GM23338 (cell line): ENCODE results near the gene CCDC177. TPM values are rescaled to one million over a fixed set of nuclear protein-coding genes. Genes with fewer than 3 reads are reported as not detected.

Experiments
- ATAC-seq: fragments of 200-7000 bp; cut with Tn5 transposase; 3 replicates; pipeline ENCODE4 v1.9.1; 2020
- DNase-seq: peaks from one replicate; pipeline ENCODE4 v3.0.0-alpha.2; 2015; ENCODE audit warnings: low spot score
- H2AFZ ChIP-seq: fragments of 200-600 bp; sonication (generic); 2 replicates; pipeline ENCODE4 v1.8.0; 2016; ENCODE audit warnings: antibody characterized with exemption, mild to moderate bottlenecking, moderate library complexity
- H3F3A ChIP-seq: fragments of 200-600 bp; sonication (generic); replicated peaks from 2 replicates; pipeline ENCODE4 v1.8.0; 2017; ENCODE audit warnings: antibody characterized with exemption, mixed run types, low read depth
- H3K27ac ChIP-seq: fragments of 200-600 bp; sonication (generic); 2 replicates; pipeline ENCODE4 v1.6.1; 2016; ENCODE audit warnings: low read depth
- H3K27me3 ChIP-seq: fragments of 200-600 bp; sonication (generic); 2 replicates; pipeline ENCODE4 v1.8.0; 2016; ENCODE audit warnings: mild to moderate bottlenecking, mixed run types, moderate library complexity; ENCODE audit not compliant: insufficient read depth
- H3K36me3 ChIP-seq: fragments of 200-600 bp; sonication (generic); 2 replicates; pipeline ENCODE4 v1.8.0; 2016; ENCODE audit warnings: mild to moderate bottlenecking; ENCODE audit not compliant: insufficient read depth
- H3K4me1 ChIP-seq: fragments of 200-600 bp; sonication (generic); 2 replicates; pipeline ENCODE4 v1.8.0; 2016; ENCODE audit warnings: mild to moderate bottlenecking, moderate library complexity; ENCODE audit not compliant: insufficient read depth
- H3K4me2 ChIP-seq: fragments of 200-600 bp; sonication (generic); 2 replicates; pipeline ENCODE4 v1.7.1; 2017; ENCODE audit warnings: mixed run types
- H3K4me3 ChIP-seq: fragments of 200-600 bp; sonication (generic); 2 replicates; pipeline ENCODE4 v1.6.1; 2016; ENCODE audit warnings: mixed run types
- H3K79me2 ChIP-seq: fragments of 200-600 bp; sonication (generic); replicated peaks from 2 replicates; pipeline ENCODE4 v1.8.0; 2017; ENCODE audit warnings: mild to moderate bottlenecking; ENCODE audit not compliant: insufficient read depth
- H3K9me2 ChIP-seq: fragments of 200-600 bp; sonication (generic); 2 replicates; pipeline ENCODE4 v1.8.0; 2017; ENCODE audit not compliant: insufficient read depth
- H4K20me1 ChIP-seq: fragments of 200-600 bp; sonication (generic); replicated peaks from 2 replicates; pipeline ENCODE4 v1.8.0; 2017; ENCODE audit warnings: mild to moderate bottlenecking; ENCODE audit not compliant: insufficient read depth
- H3K27ac Mint-ChIP-seq: 2 replicates; pipeline ENCODE4 v1.8.0; 2020; ENCODE audit warnings: inconsistent platforms, mild to moderate bottlenecking, moderate library complexity, mixed read lengths
- H3K27me3 Mint-ChIP-seq: 3 replicates; pipeline ENCODE4 v1.8.0; 2022; ENCODE audit warnings: low read depth, mild to moderate bottlenecking, moderate library complexity, mixed read lengths, inconsistent platforms; ENCODE audit not compliant: insufficient read depth, poor library complexity
- H3K36me3 Mint-ChIP-seq: 3 replicates; pipeline ENCODE4 v1.8.0; 2021; ENCODE audit warnings: low read depth, mild to moderate bottlenecking, inconsistent platforms, moderate library complexity, mixed read lengths
- H3K4me1 Mint-ChIP-seq: 3 replicates; pipeline ENCODE4 v1.8.0; 2020; ENCODE audit warnings: mild to moderate bottlenecking, inconsistent platforms, mixed read lengths
- H3K4me3 Mint-ChIP-seq: 3 replicates; pipeline ENCODE4 v1.8.0; 2021; ENCODE audit warnings: moderate library complexity, mild to moderate bottlenecking, inconsistent platforms, mixed read lengths
- H3K9me3 Mint-ChIP-seq: 3 replicates; pipeline ENCODE4 v1.8.0; 2020; ENCODE audit warnings: moderate library complexity, mild to moderate bottlenecking, inconsistent platforms, mixed read lengths
- EZH2 ChIP-seq: fragments of 200-600 bp; sonication (generic); IDR thresholded peaks from one replicate; pipeline ENCODE4 v1.8.0; 2017; ENCODE audit warnings: antibody characterized with exemption, mild to moderate bottlenecking, low read depth; ENCODE audit not compliant: unreplicated experiment
- REST ChIP-seq: IDR thresholded peaks from one replicate; pipeline ENCODE4 v1.6.1; 2018; ENCODE audit warnings: antibody characterized with exemption; ENCODE audit not compliant: unreplicated experiment
- ZNF331 ChIP-seq: fragments of 250-450 bp; sonication (Bioruptor Pico); IDR thresholded peaks from 2 replicates; pipeline ENCODE4 v1.5.0; 2020; ENCODE audit warnings: low read depth, mild to moderate bottlenecking, moderate library complexity
- ZNF462 ChIP-seq: fragments of 250-450 bp; sonication (Bioruptor Pico); IDR thresholded peaks from 2 replicates; pipeline ENCODE4 v1.5.0; 2020; ENCODE audit warnings: mild to moderate bottlenecking, moderate library complexity
- polyA plus RNA-seq: library from polyadenylated mRNA; unstranded; fragments of >200 nt; fragmentation: Nextera tagmentation; extraction: Ambion mirVana; gene quantifications from 2 replicates; pipeline ENCODE4 v1.2.1, GENCODE V29; 2016
- total RNA-seq: library from RNA; depleted of rRNA; stranded (reverse); fragments of >200 nt; shearing (Covaris generic); gene quantifications from 2 replicates; pipeline ENCODE4 v1.2.3, GENCODE V29; 2014

CCDC177 gene
- total and polyA plus RNA-seq, 2 experiments from 2014 or later = 0.18 to 1.7 TPM

- no peak for TF ChIP-seq ZNF462 (CRISPR knock-in tag)
These were observed 824 bp downstream of the CCDC177 start (continued) for GRCh38 chr14:69573831-69574262.

GRCh38 chr14:69573205-69573830 is 1.4 kb downstream of the CCDC177 start:
- H3K4me3 ChIP-seq = peak overlapping the region; percentile 58
- H3K27me3 ChIP-seq = peaks cover 77% of the 10 kb centered on the region
- TF ChIP-seq REST (no peak), EZH2 (peak; percentile 38), ZNF331 (CRISPR knock-in tag) (no peak)
- peak overlapping the region; percentile 94 for H2AFZ ChIP-seq
- no peaks in the 10 kb centered on the region for H3K79me2 ChIP-seq
- Mint-ChIP-seq H3K9me3 (peaks cover 25% of the 10 kb centered on the region; the same call in 2 of the 3 replicates), H3K4me3 (peak overlapping the region; percentile 76), H3K4me1 (peaks cover 3% of the 10 kb centered on the region; the same call in 2 of the 3 replicates), H3K27ac (no peak overlapping the region), H3K27me3 (peaks cover 53% of the 10 kb centered on the region), H3K36me3 (peaks cover 9% of the 10 kb centered on the region; the same call in 2 of the 3 replicates)
- DNase-seq (peak; percentile 13), ATAC-seq (no peak)
- H3K36me3 ChIP-seq = no peaks in the 10 kb centered on the region; the same call in 1 of the 2 replicates
- no peaks in the 10 kb centered on the region; the same call in 1 of the 2 replicates for H3K9me2 ChIP-seq
- peaks cover 4% of the 10 kb centered on the region; the same call in 1 of the 2 replicates for H3K4me1 ChIP-seq
- peak overlapping the region; percentile 88 for H3K4me2 ChIP-seq
- no peaks in the 10 kb centered on the region; the same call in none of the 2 replicates for H4K20me1 ChIP-seq
- no peak overlapping the region for H3K27ac ChIP-seq
- H3F3A ChIP-seq = 0 out of 2 replicates have a peak, but pooled peaks cover 11% of the 10 kb centered on the region
